MM.1S (cell line): ENCODE measurements around the gene OR2G3.

Experiments used
- DNase-seq: peaks from one replicate; pipeline ENCODE4 v3.0.0-alpha.2; 2015
- H2AFZ ChIP-seq: fragments of 300-600 bp; sonication (generic); 2 replicates; pipeline ENCODE4 v1.6.0; 2016; ENCODE audit warnings: antibody characterized with exemption, low read length
- H3F3A ChIP-seq: fragments of 300-600 bp; sonication (generic); 2 replicates; pipeline ENCODE4 v1.6.1; 2016; ENCODE audit warnings: mild to moderate bottlenecking, antibody characterized with exemption, low read length, moderate library complexity, mixed read lengths; ENCODE audit not compliant: insufficient read depth
- H3K27ac ChIP-seq: fragments of 300-600 bp; sonication (generic); 2 replicates; pipeline ENCODE4 v1.5.1; 2016; ENCODE audit warnings: mild to moderate bottlenecking, low read length
- H3K27me3 ChIP-seq: fragments of 300-600 bp; sonication (generic); replicated peaks from 2 replicates; pipeline ENCODE4 v1.6.0; 2016; ENCODE audit warnings: low read length; ENCODE audit not compliant: insufficient read depth
- H3K36me3 ChIP-seq: fragments of 300-600 bp; sonication (generic); replicated peaks from 2 replicates; pipeline ENCODE4 v1.6.1; 2016; ENCODE audit warnings: mild to moderate bottlenecking, low read length, mixed read lengths; ENCODE audit not compliant: insufficient read depth
- H3K4me1 ChIP-seq: fragments of 300-600 bp; sonication (generic); 2 replicates; pipeline ENCODE4 v1.6.1; 2016; ENCODE audit warnings: low read length, mixed read lengths
- H3K4me2 ChIP-seq: fragments of 300-600 bp; sonication (generic); 2 replicates; pipeline ENCODE4 v1.6.0; 2016; ENCODE audit warnings: low read depth, low read length
- H3K4me3 ChIP-seq: fragments of 300-600 bp; sonication (generic); 2 replicates; pipeline ENCODE4 v1.5.1; 2016; ENCODE audit warnings: low read length, mixed read lengths
- H3K79me2 ChIP-seq: fragments of 300-600 bp; sonication (generic); 2 replicates; pipeline ENCODE4 v1.6.1; 2016; ENCODE audit warnings: mixed run types, low read length, mixed read lengths
- H3K9ac ChIP-seq: fragments of 300-600 bp; sonication (generic); 2 replicates; pipeline ENCODE4 v1.6.1; 2016; ENCODE audit warnings: low read length, mixed read lengths
- H3K9me2 ChIP-seq: fragments of 300-600 bp; sonication (generic); replicated peaks from 2 replicates; pipeline ENCODE4 v1.6.1; 2016; ENCODE audit warnings: mild to moderate bottlenecking, low read length, mixed read lengths; ENCODE audit not compliant: insufficient read depth
- H3K9me3 ChIP-seq: fragments of 300-600 bp; sonication (generic); replicated peaks from 2 replicates; pipeline ENCODE4 v1.6.1; 2016; ENCODE audit warnings: mild to moderate bottlenecking, low read length, mixed read lengths; ENCODE audit not compliant: insufficient read depth
- H4K20me1 ChIP-seq: fragments of 300-600 bp; sonication (generic); 2 replicates; pipeline ENCODE4 v1.6.1; 2016; ENCODE audit warnings: mild to moderate bottlenecking, low read length, moderate library complexity, mixed read lengths; ENCODE audit not compliant: insufficient read depth
- EZH2 ChIP-seq: fragments of 300-600 bp; sonication (generic); optimal IDR thresholded peaks from 2 replicates; pipeline ENCODE3; 2017; ENCODE audit warnings: low read depth, mild to moderate bottlenecking, antibody characterized with exemption, low read length, mixed read lengths
- EZH2phosphoT487 ChIP-seq: fragments of 300-600 bp; sonication (generic); IDR thresholded peaks from 2 replicates; pipeline ENCODE4 v1.6.1; 2018; ENCODE audit warnings: antibody characterized with exemption, low read length
- TF ChIP-seq, protein P1 (sequence below): fragments of 300-600 bp; sonication (generic); IDR thresholded peaks from 2 replicates; pipeline ENCODE4 v1.5.1; 2016; ENCODE audit warnings: antibody characterized with exemption, low read length, mixed read lengths

Gene OR2G3

GRCh38 chr1:247647864-247648263, 42.5 kb downstream of the OR2G3 start:
- Histone ChIP-seq H3K27me3 (no peaks in the 10 kb centered on the region), H3F3A (no peaks in the 10 kb centered on the region), H3K4me2 (no peak overlapping the region), H3K9me2 (no peaks in the 10 kb centered on the region), H3K4me1 (no peaks in the 10 kb centered on the region), H4K20me1 (no peaks in the 10 kb centered on the region), H3K9me3 (no peaks in the 10 kb centered on the region), H3K9ac (no peak overlapping the region), H2AFZ (no peak overlapping the region), H3K79me2 (no peaks in the 10 kb centered on the region), H3K4me3 (no peak overlapping the region), H3K36me3 (no peaks in the 10 kb centered on the region), H3K27ac (no peak overlapping the region)
- TF ChIP-seq EZH2phosphoT487 (no peak), EZH2 (no peak)
- TF ChIP-seq, protein P1, sequence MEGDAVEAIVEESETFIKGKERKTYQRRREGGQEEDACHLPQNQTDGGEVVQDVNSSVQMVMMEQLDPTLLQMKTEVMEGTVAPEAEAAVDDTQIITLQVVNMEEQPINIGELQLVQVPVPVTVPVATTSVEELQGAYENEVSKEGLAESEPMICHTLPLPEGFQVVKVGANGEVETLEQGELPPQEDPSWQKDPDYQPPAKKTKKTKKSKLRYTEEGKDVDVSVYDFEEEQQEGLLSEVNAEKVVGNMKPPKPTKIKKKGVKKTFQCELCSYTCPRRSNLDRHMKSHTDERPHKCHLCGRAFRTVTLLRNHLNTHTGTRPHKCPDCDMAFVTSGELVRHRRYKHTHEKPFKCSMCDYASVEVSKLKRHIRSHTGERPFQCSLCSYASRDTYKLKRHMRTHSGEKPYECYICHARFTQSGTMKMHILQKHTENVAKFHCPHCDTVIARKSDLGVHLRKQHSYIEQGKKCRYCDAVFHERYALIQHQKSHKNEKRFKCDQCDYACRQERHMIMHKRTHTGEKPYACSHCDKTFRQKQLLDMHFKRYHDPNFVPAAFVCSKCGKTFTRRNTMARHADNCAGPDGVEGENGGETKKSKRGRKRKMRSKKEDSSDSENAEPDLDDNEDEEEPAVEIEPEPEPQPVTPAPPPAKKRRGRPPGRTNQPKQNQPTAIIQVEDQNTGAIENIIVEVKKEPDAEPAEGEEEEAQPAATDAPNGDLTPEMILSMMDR: no peak
- no peak for DNase-seq

DNA sequence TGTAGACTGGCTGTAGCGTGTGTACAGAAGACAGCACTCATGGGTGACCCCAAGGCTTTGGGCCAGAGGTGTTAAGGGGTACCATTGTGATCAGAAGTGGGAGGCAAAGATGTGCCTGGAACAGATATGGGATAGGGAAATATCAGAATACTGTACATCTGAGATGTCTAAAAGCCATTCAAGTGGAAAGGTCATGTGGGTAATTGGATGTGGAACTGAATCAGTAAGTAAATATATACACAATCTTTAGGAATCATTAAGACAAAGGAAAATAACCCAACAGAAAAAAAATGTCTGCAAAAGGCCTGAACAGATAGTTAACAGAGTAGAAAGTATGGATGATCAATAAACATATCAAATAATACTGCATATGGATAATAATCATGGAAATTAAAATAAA, 47.7 kb downstream of the OR2G3 start:
- TF ChIP-seq, protein P1: no peak
- TF ChIP-seq EZH2 (no peak), EZH2phosphoT487 (no peak)
- Histone ChIP-seq H3K4me3 (no peak overlapping the region), H3K36me3 (no peaks in the 10 kb centered on the region), H3K4me2 (no peak overlapping the region), H3K79me2 (no peaks in the 10 kb centered on the region), H3K4me1 (no peaks in the 10 kb centered on the region), H3K27ac (no peak overlapping the region), H3K27me3 (no peaks in the 10 kb centered on the region), H3K9me3 (no peaks in the 10 kb centered on the region), H4K20me1 (no peaks in the 10 kb centered on the region), H3K9ac (no peak overlapping the region), H3F3A (no peaks in the 10 kb centered on the region), H2AFZ (no peak overlapping the region), H3K9me2 (no peaks in the 10 kb centered on the region)
- no peak for DNase-seq
